Measurements from ENCODE around the gene DGKD. TPM values are rescaled to one million over a fixed set of nuclear protein-coding genes. Genes with fewer than 3 reads are reported as not detected.

The DGKD gene
- total and polyA plus RNA-seq, 2 experiments from 2014 or later: 3.9 to 4.0 TPM

- no peak for DNase-seq
- in situ Hi-C loops (cut with MboI): no loop called here
- no peaks in the 10 kb centered on the region for H3K9me3 ChIP-seq (ENCODE audit: low read depth)
- no peaks in the 10 kb centered on the region for H3K79me2 ChIP-seq (ENCODE audit: insufficient read depth)
- WGBS, 2 experiments (ENCODE audit: low coverage in 1 of 2, low lambda C conversion rate in 2 of 2, missing lambda C conversion rate in 2 of 2): 87 to 93% methylated on average over 8 of the region's 8 CpGs
- no peaks in the 10 kb centered on the region for H3K4me1 ChIP-seq (ENCODE audit: insufficient read depth)
- no peaks in the 10 kb centered on the region for H3K36me3 ChIP-seq (ENCODE audit: low read depth)
- no peak overlapping the region for H3K4me2 ChIP-seq (ENCODE audit: unreplicated experiment)
- H3K27me3 ChIP-seq (replicated peaks; ENCODE audit: insufficient read depth): no peaks in the 10 kb centered on the region
- no peak overlapping the region for H3K9ac ChIP-seq
- no peaks in the 10 kb centered on the region for H3F3A ChIP-seq (ENCODE audit: insufficient read depth)
- H3K27ac ChIP-seq: no peak overlapping the region
- TF ChIP-seq EZH2 (IDR thresholded peaks at IDR 0.05; ENCODE audit: insufficient read depth, poor library complexity, severe bottlenecking) (no peak), EZH2phosphoT487 (IDR thresholded peaks at IDR 0.05; ENCODE audit: insufficient read depth, low read depth) (no peak)
- no peak overlapping the region for H3K4me3 ChIP-seq
- no peaks in the 10 kb centered on the region for H4K20me1 ChIP-seq (ENCODE audit: insufficient read depth)
- no peak overlapping the region for H2AFZ ChIP-seq
- no peaks in the 10 kb centered on the region for H3K9me2 ChIP-seq (ENCODE audit: insufficient read depth)
Observed at GRCh38 chr2:233399306-233400225, 45.3 kb downstream of the DGKD start.

DNA sequence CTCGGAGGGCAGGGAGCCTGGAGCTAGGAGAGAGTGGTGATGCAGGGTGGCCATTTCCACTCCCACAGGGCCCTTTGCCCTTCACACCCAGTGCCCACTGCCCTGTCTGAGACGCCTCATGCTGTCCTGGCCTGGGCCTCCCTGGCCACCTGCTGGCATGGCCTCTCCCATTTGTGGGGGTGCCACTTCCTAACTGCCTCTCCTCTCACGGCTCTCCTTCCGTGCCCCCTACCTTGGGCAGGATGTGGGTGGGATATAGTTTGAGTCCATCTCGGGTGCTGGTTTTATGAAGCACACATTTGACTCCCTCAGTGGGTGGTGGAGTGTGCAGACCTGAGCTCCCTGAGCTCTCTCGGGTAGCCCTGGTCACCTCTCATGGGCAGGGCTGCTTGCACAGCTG, 46.0 kb downstream of the DGKD start:
- 74 to 77% methylated on average over 6 of the region's 6 CpGs for WGBS, 2 experiments (ENCODE audit: low coverage in 1 of 2, low lambda C conversion rate in 2 of 2, missing lambda C conversion rate in 2 of 2)
- no peaks in the 10 kb centered on the region for H3K27me3 ChIP-seq (replicated peaks; ENCODE audit: insufficient read depth)
- H3K9me3 ChIP-seq (ENCODE audit: low read depth): no peaks in the 10 kb centered on the region
- no peak overlapping the region for H3K4me3 ChIP-seq
- TF ChIP-seq EZH2phosphoT487 (IDR thresholded peaks at IDR 0.05; ENCODE audit: insufficient read depth, low read depth): no peak
- TF ChIP-seq EZH2 (IDR thresholded peaks at IDR 0.05; ENCODE audit: insufficient read depth, poor library complexity, severe bottlenecking): no peak
- no peak overlapping the region for H3K4me2 ChIP-seq (ENCODE audit: unreplicated experiment)
- H3K9ac ChIP-seq: no peak overlapping the region
- no peak for DNase-seq
- no peaks in the 10 kb centered on the region for H3K36me3 ChIP-seq (ENCODE audit: low read depth)
- H3F3A ChIP-seq (ENCODE audit: insufficient read depth): no peaks in the 10 kb centered on the region
- no peaks in the 10 kb centered on the region for H3K79me2 ChIP-seq (ENCODE audit: insufficient read depth)
- no peaks in the 10 kb centered on the region for H3K9me2 ChIP-seq (ENCODE audit: insufficient read depth)
- in situ Hi-C loops (cut with MboI): no loop called here
- no peaks in the 10 kb centered on the region for H4K20me1 ChIP-seq (ENCODE audit: insufficient read depth)
- no peak overlapping the region for H3K27ac ChIP-seq
- H3K4me1 ChIP-seq (ENCODE audit: insufficient read depth): no peaks in the 10 kb centered on the region
- H2AFZ ChIP-seq: no peak overlapping the region

- H4K20me1 ChIP-seq (ENCODE audit: insufficient read depth): no peaks in the 10 kb centered on the region
- H3K4me3 ChIP-seq: no peak overlapping the region
- H3K4me1 ChIP-seq (ENCODE audit: insufficient read depth): no peaks in the 10 kb centered on the region
- no peak overlapping the region for H3K4me2 ChIP-seq (ENCODE audit: unreplicated experiment)
- no peak for DNase-seq
- no peaks in the 10 kb centered on the region for H3K79me2 ChIP-seq (ENCODE audit: insufficient read depth)
- H3K36me3 ChIP-seq (ENCODE audit: low read depth): no peaks in the 10 kb centered on the region
- no peaks in the 10 kb centered on the region for H3F3A ChIP-seq (ENCODE audit: insufficient read depth)
- no peaks in the 10 kb centered on the region for H3K9me2 ChIP-seq (ENCODE audit: insufficient read depth)
- 95% methylated on average over 3 of the region's 3 CpGs for WGBS, 2 experiments (ENCODE audit: low coverage in 1 of 2, low lambda C conversion rate in 2 of 2, missing lambda C conversion rate in 2 of 2)
- H3K27me3 ChIP-seq (replicated peaks; ENCODE audit: insufficient read depth): no peaks in the 10 kb centered on the region
- no peaks in the 10 kb centered on the region for H3K9me3 ChIP-seq (ENCODE audit: low read depth)
- no peak overlapping the region for H2AFZ ChIP-seq
- no peak overlapping the region for H3K27ac ChIP-seq
- in situ Hi-C loops (cut with MboI): no loop called here
- TF ChIP-seq EZH2phosphoT487 (IDR thresholded peaks at IDR 0.05; ENCODE audit: insufficient read depth, low read depth): no peak
- TF ChIP-seq EZH2 (IDR thresholded peaks at IDR 0.05; ENCODE audit: insufficient read depth, poor library complexity, severe bottlenecking): no peak
- H3K9ac ChIP-seq: no peak overlapping the region
Observed at GRCh38 chr2:233400961-233401360, 46.7 kb downstream of the DGKD start.

- in situ Hi-C loops (cut with MboI): no loop called here
- H4K20me1 ChIP-seq (ENCODE audit: insufficient read depth): no peaks in the 10 kb centered on the region
- WGBS, 2 experiments (ENCODE audit: low coverage in 1 of 2, low lambda C conversion rate in 2 of 2, missing lambda C conversion rate in 2 of 2): 93 to 95% methylated on average over 5 of the region's 5 CpGs
Observed at GRCh38 chr2:233402346-233402745, 48.1 kb downstream of the DGKD start.

More at GRCh38 chr2:233402346-233402745, 48.1 kb downstream of the DGKD start:
- Histone ChIP-seq H3K27me3 (replicated peaks; ENCODE audit: insufficient read depth) (no peaks in the 10 kb centered on the region), H3K9me3 (ENCODE audit: low read depth) (no peaks in the 10 kb centered on the region), H3K4me2 (ENCODE audit: unreplicated experiment) (no peak overlapping the region), H3K36me3 (ENCODE audit: low read depth) (no peaks in the 10 kb centered on the region), H2AFZ (no peak overlapping the region), H3K27ac (no peak overlapping the region), H3K9ac (no peak overlapping the region), H3K79me2 (ENCODE audit: insufficient read depth) (no peaks in the 10 kb centered on the region), H3F3A (ENCODE audit: insufficient read depth) (no peaks in the 10 kb centered on the region), H3K4me3 (no peak overlapping the region), H3K4me1 (ENCODE audit: insufficient read depth) (no peaks in the 10 kb centered on the region), H3K9me2 (ENCODE audit: insufficient read depth) (no peaks in the 10 kb centered on the region)
- no peak for TF ChIP-seq EZH2 (IDR thresholded peaks at IDR 0.05; ENCODE audit: insufficient read depth, poor library complexity, severe bottlenecking)
- no peak for TF ChIP-seq EZH2phosphoT487 (IDR thresholded peaks at IDR 0.05; ENCODE audit: insufficient read depth, low read depth)
- DNase-seq: no peak

All from GM23248 (cell line).